GM12864 (cell line): Measurements from ENCODE around the gene SUGP1.

Experiments used
- DNase-seq: peaks from one replicate; pipeline ENCODE4 v3.0.0-alpha.2; 2011; ENCODE audit warnings: low read depth
- H3K4me3 ChIP-seq: 2 replicates; pipeline ENCODE4 v1.5.1; 2011; ENCODE audit warnings: mild to moderate bottlenecking, low read depth, low read length, control low read depth
- TF ChIP-seq, protein P1 (sequence below): IDR thresholded peaks from 2 replicates; pipeline ENCODE4 v1.5.1; 2011; ENCODE audit warnings: low read depth, mild to moderate bottlenecking, moderate library complexity, low read length, control low read depth, inconsistent platforms; ENCODE audit errors: missing control alignments

The SUGP1 gene

DNA sequence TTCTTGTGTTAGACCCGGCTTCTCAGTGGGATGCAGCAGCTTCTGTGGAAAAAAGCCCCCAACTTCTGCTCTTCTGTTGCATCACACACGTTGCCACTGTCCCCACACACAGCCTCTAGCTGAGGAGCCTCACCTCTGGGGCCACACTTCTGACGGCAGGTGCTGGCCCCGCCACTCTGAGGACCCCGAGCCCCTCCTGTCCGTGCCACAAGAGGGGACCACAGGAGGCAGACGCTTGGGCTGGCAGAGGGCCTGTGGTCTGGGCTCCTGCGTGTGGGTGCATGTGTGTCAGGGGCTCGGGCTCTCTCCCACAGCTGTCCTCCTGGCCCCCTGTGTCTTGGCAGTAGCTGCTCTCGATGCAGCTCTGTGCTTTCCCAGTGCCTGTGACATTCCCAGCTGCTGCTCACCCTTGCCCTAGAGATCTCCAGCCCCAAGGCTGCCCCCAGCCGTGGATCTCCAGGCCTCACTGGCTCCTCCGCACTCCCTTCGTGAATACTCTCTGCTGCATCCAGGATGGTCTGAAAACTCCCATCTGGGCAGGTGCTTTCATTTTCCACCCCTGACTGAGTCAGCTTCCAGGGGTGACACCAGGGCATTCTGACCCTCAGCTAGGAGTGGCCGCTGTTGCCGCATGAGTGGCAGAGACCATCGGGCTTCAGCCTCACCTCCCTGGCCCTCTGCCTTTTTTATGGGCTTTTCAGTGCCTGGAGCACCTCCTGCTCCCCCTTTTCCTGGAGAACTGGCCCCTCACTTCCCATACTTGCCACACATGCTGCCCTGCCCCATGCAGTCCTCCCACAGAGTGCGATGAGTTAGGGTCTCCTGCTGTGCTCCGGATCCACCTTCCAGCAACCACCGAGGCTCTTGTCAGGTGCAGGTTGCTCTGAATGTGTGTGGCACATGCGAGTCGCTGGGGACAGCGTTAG, 14.0 kb upstream of the SUGP1 start:
- TF ChIP-seq, protein P1, sequence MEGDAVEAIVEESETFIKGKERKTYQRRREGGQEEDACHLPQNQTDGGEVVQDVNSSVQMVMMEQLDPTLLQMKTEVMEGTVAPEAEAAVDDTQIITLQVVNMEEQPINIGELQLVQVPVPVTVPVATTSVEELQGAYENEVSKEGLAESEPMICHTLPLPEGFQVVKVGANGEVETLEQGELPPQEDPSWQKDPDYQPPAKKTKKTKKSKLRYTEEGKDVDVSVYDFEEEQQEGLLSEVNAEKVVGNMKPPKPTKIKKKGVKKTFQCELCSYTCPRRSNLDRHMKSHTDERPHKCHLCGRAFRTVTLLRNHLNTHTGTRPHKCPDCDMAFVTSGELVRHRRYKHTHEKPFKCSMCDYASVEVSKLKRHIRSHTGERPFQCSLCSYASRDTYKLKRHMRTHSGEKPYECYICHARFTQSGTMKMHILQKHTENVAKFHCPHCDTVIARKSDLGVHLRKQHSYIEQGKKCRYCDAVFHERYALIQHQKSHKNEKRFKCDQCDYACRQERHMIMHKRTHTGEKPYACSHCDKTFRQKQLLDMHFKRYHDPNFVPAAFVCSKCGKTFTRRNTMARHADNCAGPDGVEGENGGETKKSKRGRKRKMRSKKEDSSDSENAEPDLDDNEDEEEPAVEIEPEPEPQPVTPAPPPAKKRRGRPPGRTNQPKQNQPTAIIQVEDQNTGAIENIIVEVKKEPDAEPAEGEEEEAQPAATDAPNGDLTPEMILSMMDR = no peak
- H3K4me3 ChIP-seq = no peak overlapping the region
- DNase-seq = no peak

DNA sequence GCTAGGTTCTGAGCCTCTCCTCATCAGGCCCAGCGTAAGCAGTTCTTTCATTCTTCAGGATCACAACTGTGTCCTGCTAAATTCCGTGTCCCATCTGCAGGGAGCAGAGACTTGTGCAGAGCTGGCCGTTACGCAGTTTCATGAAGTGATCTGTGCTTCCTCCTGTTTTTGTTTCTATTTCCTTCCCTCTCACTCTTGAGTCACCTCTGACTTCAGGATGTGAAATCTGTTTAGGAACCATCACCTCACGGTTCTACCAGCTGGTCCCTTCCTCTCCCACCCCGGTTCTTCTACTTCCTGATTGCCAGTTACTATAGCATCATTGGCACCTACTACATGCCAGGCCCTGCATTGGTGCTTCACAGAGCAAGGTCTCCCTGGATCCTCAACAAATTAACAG, 8.8 kb upstream of the SUGP1 start:
- H3K4me3 ChIP-seq = no peak overlapping the region
- TF ChIP-seq, protein P1 = no peak
- peak; percentile 26 for DNase-seq

DNA sequence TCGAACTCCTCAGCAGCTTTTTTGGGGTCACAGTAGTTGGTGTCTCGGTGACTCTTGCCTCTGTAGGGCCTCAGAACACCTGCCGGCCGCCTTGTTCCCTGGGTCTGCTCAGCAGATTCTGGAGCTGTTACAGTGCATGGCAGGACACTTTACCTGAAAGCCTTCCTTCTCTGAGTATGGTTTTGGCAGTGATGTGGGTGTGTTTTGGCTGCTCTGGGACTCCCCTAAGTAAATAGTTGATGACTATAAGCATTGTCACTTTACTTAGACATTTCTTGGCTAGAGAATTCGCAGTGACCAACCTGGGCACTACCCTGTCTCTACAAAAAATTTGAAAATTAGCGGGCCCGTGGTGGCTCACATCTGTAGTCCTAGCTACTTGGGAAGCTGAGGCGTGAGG, 7.4 kb upstream of the SUGP1 start:
- TF ChIP-seq, protein P1 = no peak
- H3K4me3 ChIP-seq = no peak overlapping the region
- no peak for DNase-seq

DNA sequence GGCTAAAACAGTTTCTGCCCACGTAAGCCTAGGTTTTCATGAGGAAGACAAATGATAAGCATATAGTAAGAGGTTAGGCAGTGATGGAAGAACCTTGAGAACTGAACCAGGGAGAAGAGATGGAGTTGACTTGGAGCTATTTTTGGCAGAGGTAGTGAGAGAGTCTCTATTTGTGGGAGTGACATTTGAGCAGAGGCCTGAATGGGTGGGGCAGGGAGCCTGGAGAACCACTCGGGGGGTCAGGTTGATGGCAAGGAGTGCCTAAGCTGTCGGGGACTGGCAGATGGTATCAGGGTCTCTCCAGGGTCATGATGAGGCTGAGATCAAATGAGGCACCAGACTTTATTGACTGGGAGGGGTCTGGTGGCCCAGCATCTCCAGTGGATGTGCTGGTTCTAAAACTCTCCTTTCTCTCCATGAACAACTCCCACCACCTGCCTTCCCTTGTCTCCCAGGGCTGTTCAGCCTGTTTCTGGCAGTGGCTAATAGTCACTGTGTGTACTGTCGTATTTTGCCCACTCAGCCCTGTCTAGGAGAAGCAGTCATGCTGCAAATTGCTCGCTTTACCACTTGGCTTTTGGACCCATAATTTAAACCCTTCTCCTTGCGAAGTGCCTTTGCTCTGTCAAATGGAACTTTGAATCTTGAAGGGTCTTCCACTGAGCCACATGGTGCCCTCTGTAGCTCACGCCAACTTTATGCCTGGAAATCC, 3.9 kb upstream of the SUGP1 start:
- no peak overlapping the region for H3K4me3 ChIP-seq
- TF ChIP-seq, protein P1 = no peak
- no peak for DNase-seq

DNA sequence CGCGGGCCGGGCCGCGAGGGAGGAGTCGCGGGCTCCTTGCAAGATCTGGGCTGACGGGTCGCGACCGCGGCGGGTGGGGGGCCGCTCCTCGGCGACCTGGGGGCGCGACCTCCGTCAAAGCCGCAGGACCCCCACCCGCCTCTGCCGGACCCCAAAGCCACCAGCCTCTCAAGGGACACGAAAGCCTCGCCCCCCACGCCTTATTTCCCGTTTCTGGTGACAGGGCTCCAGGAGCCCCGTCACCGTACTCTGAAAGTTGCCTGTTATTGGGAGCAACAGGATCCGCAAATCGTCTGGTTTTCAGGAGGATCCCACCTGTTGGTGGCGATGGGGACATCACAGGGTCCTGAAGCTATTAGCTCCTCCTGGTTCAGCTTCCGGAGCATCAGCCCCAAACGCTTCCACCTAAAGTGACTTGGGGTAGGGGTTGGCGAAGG, 850 bp upstream of the SUGP1 start:
- no peak for DNase-seq
- TF ChIP-seq, protein P1 = no peak
- peak overlapping the region; percentile 100 for H3K4me3 ChIP-seq

DNA sequence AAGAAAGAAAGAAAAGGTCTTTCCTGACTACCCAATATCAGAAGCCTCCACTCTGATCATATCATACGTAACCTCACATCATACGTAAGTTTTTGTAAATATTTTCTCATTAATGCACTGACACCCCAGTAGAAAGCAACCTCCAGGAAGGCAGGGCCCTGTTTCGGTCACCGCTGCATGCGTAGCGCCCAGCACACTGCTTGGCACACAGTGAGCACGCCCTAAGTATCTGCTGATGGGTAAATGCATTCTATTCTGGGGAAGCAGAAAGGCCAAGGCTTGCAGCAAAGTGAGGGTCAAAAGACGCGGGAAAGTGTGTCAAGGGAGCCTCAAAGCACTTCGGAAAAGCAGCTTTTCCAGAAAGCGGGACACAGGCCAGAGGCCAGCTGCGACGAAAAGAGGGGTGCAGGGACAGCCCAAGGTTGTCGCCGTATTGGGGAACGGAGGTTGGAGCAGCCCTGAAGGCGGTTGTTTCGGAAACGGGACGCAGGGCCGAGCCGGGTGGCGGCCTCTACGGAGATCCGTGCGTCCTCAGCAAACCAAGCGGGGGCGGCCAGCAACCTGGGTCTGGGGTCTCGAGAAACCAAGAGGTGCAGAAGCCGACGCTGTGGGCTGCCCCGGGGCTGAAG, 463 bp downstream of the SUGP1 start:
- no peak for DNase-seq
- peak overlapping the region; percentile 100 for H3K4me3 ChIP-seq
- TF ChIP-seq, protein P1 = no peak
